Measurements from ENCODE around the gene MEIS1. TPM values are rescaled to one million over a fixed set of nuclear protein-coding genes. Genes with fewer than 3 reads are reported as not detected.

The MEIS1 gene
- total RNA-seq, 1 experiment from 2014 or later = not detected

- no peak for DNase-seq (ENCODE audit: low spot score)
- in situ Hi-C loops (cut with HindIII; ENCODE audit: low sequenced_read_pairs) = loop anchor here (10.0 kb wide), 1 partner anchor 60 kb away; the partner anchor contains the start of gene MEIS1
These were observed 59.8 kb downstream of the MEIS1 start for GRCh38 chr2:66494708-66495107.

- in situ Hi-C loops (cut with HindIII; ENCODE audit: low sequenced_read_pairs) = loop anchor here (10.0 kb wide), 1 partner anchor 61 kb away; the partner anchor contains the start of gene MEIS1
- peak; percentile 81 for DNase-seq (ENCODE audit: low spot score)
These were observed 61.1 kb downstream of the MEIS1 start for GRCh38 chr2:66495788-66496640.

GRCh38 chr2:66496670-66497420, 61.9 kb downstream of the MEIS1 start:
- in situ Hi-C loops (cut with HindIII; ENCODE audit: low sequenced_read_pairs) = loop anchor here (10.0 kb wide), 1 partner anchor 62 kb away; the partner anchor contains the start of gene MEIS1
- no peak for DNase-seq (ENCODE audit: low spot score)

- DNase-seq (ENCODE audit: low spot score) = no peak
These were observed 62.7 kb downstream of the MEIS1 start for GRCh38 chr2:66497431-66498288.

GRCh38 chr2:66498289-66498975, 63.5 kb downstream of the MEIS1 start:
- DNase-seq (ENCODE audit: low spot score) = no peak
- in situ Hi-C loops (cut with HindIII; ENCODE audit: low sequenced_read_pairs) = loop anchor here (10.0 kb wide), 1 partner anchor 64 kb away; the partner anchor contains the start of gene MEIS1

More at GRCh38 chr2:66497431-66498288, 62.7 kb downstream of the MEIS1 start:
- in situ Hi-C loops (cut with HindIII; ENCODE audit: low sequenced_read_pairs) = loop anchor here (10.0 kb wide), 1 partner anchor 63 kb away; the partner anchor contains the start of gene MEIS1

- DNase-seq (ENCODE audit: low spot score) = no peak
- in situ Hi-C loops (cut with HindIII; ENCODE audit: low sequenced_read_pairs) = no loop called here
These were observed 66.3 kb downstream of the MEIS1 start for GRCh38 chr2:66501267-66501666.

- in situ Hi-C loops (cut with HindIII; ENCODE audit: low sequenced_read_pairs) = no loop called here
These were observed 71.3 kb downstream of the MEIS1 start for GRCh38 chr2:66506265-66506664.

GRCh38 chr2:66507673-66508201, 72.8 kb downstream of the MEIS1 start:
- no peak for DNase-seq (ENCODE audit: low spot score)
- in situ Hi-C loops (cut with HindIII; ENCODE audit: low sequenced_read_pairs) = no loop called here

More at GRCh38 chr2:66506265-66506664, 71.3 kb downstream of the MEIS1 start:
- DNase-seq (ENCODE audit: low spot score) = peak; percentile 68

GRCh38 chr2:66508484-66509071, 73.7 kb downstream of the MEIS1 start:
- in situ Hi-C loops (cut with HindIII; ENCODE audit: low sequenced_read_pairs) = no loop called here

GRCh38 chr2:66509326-66509811, 74.4 kb downstream of the MEIS1 start:
- in situ Hi-C loops (cut with HindIII; ENCODE audit: low sequenced_read_pairs) = no loop called here
- peak; percentile 64 for DNase-seq (ENCODE audit: low spot score)

More at GRCh38 chr2:66508484-66509071, 73.7 kb downstream of the MEIS1 start:
- DNase-seq (ENCODE audit: low spot score) = peak; percentile 53

- DNase-seq (ENCODE audit: low spot score) = no peak
- in situ Hi-C loops (cut with HindIII; ENCODE audit: low sequenced_read_pairs) = no loop called here
These were observed 77.7 kb downstream of the MEIS1 start for GRCh38 chr2:66512626-66513025.

GRCh38 chr2:66515743-66516142, 80.8 kb downstream of the MEIS1 start:
- in situ Hi-C loops (cut with HindIII; ENCODE audit: low sequenced_read_pairs) = no loop called here
- DNase-seq (ENCODE audit: low spot score) = no peak

- in situ Hi-C loops (cut with HindIII; ENCODE audit: low sequenced_read_pairs) = no loop called here
- DNase-seq (ENCODE audit: low spot score) = no peak
These were observed 81.6 kb downstream of the MEIS1 start for GRCh38 chr2:66516499-66516898.

GRCh38 chr2:66517772-66518171, 82.8 kb downstream of the MEIS1 start:
- no peak for DNase-seq (ENCODE audit: low spot score)
- in situ Hi-C loops (cut with HindIII; ENCODE audit: low sequenced_read_pairs) = no loop called here

- in situ Hi-C loops (cut with HindIII; ENCODE audit: low sequenced_read_pairs) = no loop called here
- no peak for DNase-seq (ENCODE audit: low spot score)
These were observed 84.4 kb downstream of the MEIS1 start for GRCh38 chr2:66519264-66519843.

GRCh38 chr2:66521291-66521922, 86.5 kb downstream of the MEIS1 start:
- DNase-seq (ENCODE audit: low spot score) = no peak
- in situ Hi-C loops (cut with HindIII; ENCODE audit: low sequenced_read_pairs) = no loop called here

Measured in G401 (cell line).